ENCODE data around the gene TPX2.

Gene TPX2

DNA sequence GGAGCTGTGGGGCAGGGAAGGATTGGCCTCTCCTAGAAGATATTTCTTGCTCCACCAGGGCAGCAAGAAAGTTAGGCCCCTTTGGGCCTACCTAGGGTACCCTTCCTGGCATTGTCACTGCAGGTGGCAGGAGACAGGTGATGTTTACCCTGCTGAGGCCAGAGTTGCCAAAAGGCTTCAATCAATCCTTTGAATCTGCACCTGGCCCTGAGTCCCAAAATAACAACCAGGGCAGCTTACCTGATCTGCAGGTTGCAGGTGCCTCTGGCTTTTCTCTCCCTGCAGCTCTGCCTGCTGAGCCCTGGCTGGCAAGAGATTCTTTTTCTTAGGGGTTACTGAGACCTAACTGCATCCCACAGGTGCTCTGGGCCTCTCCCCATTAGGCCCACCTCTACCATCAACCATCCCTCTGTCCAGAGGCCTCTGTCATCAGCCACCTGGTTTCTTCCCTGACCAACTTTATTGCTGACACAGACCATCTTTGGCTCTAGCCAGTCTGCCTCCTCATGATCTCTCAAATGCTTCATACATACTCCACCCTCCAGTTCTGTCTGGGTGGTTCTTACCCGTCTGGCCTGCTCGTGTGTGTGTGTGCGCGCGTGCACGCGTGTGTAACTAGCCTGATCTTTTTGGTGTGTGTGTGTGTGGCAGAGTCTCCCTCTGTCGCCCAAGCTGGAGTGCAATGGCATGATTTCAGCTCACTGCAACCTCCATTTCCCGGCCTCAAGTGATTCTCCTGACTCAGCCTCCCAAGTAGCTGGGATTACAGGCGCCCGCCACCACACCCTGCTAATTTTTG, 30.2 kb upstream of the TPX2 start:
- H3K4me1 ChIP-seq (ENCODE audit: control insufficient read depth in 1 of 2, insufficient read depth in 2 of 2, low read length in 2 of 2): peaks cover 46 to 47% of the 10 kb centered on the region in 2 donors
- H3K4me3 ChIP-seq (ENCODE audit: low read depth in 1 of 2, low read length in 2 of 2): no peak overlapping the region
- H3K27ac ChIP-seq (ENCODE audit: low read length): peak overlapping the region; percentile 21
- H3K27me3 ChIP-seq (ENCODE audit: low read depth, low read length): no peaks in the 10 kb centered on the region
- H3K9me3 ChIP-seq (ENCODE audit: control insufficient read depth in 1 of 2, low read length in 2 of 2): no peaks in the 10 kb centered on the region
- H3K36me3 ChIP-seq (ENCODE audit: control insufficient read depth in 1 of 2, insufficient read depth in 2 of 2, low read length in 2 of 2): peaks cover 19 to 22% of the 10 kb centered on the region in 2 donors

DNA sequence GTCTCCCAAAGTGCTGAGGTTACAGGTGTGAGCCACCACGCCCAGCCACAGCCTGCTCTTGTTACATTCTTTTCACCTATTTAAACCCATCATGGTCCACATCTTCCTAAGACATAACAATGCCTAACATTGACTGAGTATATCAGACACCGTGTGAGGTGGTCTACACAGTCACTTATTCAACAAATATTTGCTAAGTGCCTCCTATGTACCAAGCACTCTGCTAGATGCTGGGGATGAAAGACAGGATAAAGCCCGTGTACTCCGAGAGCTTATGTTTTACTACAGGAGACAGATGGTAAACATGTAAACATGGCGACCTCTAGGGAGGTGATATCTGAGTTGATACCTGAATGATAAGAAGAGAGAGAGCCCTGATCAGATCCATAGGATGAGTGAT, 29.2 kb upstream of the TPX2 start:
- Histone ChIP-seq H3K36me3 (ENCODE audit: control insufficient read depth in 1 of 2, insufficient read depth in 2 of 2, low read length in 2 of 2) (peaks cover 19 to 30% of the 10 kb centered on the region in 2 donors), H3K27ac (ENCODE audit: low read length) (no peak overlapping the region), H3K9me3 (ENCODE audit: control insufficient read depth in 1 of 2, low read length in 2 of 2) (no peaks in the 10 kb centered on the region), H3K27me3 (ENCODE audit: low read depth, low read length) (no peaks in the 10 kb centered on the region), H3K4me3 (ENCODE audit: low read depth in 1 of 2, low read length in 2 of 2) (no peak overlapping the region), H3K4me1 (ENCODE audit: control insufficient read depth in 1 of 2, insufficient read depth in 2 of 2, low read length in 2 of 2) (peaks cover 47 to 54% of the 10 kb centered on the region in 2 donors)

DNA sequence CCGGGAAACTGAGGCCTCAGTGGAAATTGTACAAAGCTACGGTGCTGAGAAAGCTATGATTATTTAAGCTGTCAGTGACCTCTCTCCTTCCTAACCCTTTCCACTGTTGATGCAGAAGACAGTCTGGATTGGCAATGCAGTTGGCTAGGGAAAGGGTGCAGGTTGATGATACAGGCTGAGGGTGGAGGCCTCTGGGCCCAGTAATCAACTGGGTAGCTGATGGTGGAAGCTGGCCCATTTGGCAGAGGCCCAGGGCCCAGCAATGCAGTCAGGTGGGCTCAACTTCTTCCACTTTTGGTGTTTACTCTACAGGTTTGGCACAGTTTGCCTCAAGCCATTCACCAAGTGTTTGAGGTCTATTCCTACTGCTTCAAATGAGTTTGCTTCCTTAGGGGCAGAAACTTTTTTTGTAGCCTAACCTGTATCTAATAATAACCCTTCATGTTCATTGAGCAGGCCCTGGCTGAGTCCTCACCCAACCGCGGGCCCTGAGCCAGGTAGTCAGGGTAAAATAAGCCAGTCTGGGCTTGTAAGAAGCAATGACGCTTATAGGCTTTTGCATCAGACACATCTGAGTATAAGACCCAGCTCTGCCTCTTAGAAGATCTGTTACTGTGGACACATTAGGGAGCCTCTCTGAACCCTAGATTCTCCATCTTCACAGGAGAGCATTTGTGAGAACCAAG, 28.5 kb upstream of the TPX2 start:
- H3K4me1 ChIP-seq (ENCODE audit: control insufficient read depth in 1 of 2, insufficient read depth in 2 of 2, low read length in 2 of 2): peaks cover 47 to 54% of the 10 kb centered on the region in 2 donors
- no peak overlapping the region for H3K4me3 ChIP-seq (ENCODE audit: low read depth in 1 of 2, low read length in 2 of 2)
- peaks cover 19 to 30% of the 10 kb centered on the region in 2 donors for H3K36me3 ChIP-seq (ENCODE audit: control insufficient read depth in 1 of 2, insufficient read depth in 2 of 2, low read length in 2 of 2)

DNA sequence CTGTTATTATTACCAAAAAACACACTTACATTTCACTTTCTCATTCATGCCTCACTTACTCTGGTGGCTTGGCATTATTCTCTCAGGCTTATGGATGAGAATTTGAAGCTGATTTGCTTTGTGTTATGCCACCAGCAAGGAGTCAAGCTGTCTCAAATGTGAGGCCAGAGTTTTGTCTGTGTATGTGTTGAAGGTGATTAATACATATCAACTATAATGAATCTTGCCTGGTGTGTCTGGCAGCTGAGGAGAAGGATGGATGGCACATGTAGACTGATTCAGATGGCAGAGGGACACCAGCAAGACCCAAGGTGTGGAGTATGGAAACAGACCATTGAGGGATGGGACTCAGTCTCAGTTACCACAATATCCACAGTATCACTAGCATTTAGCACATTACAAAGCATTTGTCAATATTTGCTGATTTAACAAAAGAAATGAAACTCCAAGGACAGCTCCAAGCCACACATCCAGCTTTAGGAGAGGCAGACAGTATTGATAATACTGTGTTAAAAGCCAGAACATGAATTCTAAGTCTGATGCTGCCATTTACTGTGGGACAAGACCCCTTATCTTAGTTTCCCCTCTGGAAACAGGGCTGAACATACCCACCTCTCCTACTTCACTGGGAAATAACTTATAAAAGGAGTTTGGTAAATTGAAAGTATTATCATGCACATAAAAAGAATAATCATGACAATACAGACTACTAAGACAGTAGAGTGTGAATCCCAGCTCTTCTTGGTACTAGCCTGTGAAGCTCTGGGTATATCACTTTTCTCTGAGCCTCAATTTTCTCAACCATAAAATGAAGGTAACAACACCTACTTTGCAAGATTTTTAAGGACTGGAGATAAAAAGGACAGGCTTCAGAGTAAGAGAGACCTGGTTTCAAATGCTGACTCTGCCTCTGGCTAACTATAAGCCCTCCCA, 27.6 kb upstream of the TPX2 start:
- Histone ChIP-seq H3K36me3 (ENCODE audit: control insufficient read depth in 1 of 2, insufficient read depth in 2 of 2, low read length in 2 of 2) (peaks cover 19 to 23% of the 10 kb centered on the region in 2 donors), H3K4me1 (ENCODE audit: control insufficient read depth in 1 of 2, insufficient read depth in 2 of 2, low read length in 2 of 2) (peaks cover 40 to 54% of the 10 kb centered on the region in 2 donors), H3K4me3 (ENCODE audit: low read depth in 1 of 2, low read length in 2 of 2) (peak overlapping the region in 1 of 2 donors; percentile 23), H3K9me3 (ENCODE audit: control insufficient read depth in 1 of 2, low read length in 2 of 2) (no peaks in the 10 kb centered on the region), H3K27me3 (ENCODE audit: low read depth, low read length) (no peaks in the 10 kb centered on the region), H3K27ac (ENCODE audit: low read length) (peak overlapping the region; percentile 95)

More for the DNA sequence above, 28.5 kb upstream of the TPX2 start:
- Histone ChIP-seq H3K27ac (ENCODE audit: low read length) (peak overlapping the region; percentile 35), H3K9me3 (ENCODE audit: control insufficient read depth in 1 of 2, low read length in 2 of 2) (no peaks in the 10 kb centered on the region), H3K27me3 (ENCODE audit: low read depth, low read length) (no peaks in the 10 kb centered on the region)

DNA sequence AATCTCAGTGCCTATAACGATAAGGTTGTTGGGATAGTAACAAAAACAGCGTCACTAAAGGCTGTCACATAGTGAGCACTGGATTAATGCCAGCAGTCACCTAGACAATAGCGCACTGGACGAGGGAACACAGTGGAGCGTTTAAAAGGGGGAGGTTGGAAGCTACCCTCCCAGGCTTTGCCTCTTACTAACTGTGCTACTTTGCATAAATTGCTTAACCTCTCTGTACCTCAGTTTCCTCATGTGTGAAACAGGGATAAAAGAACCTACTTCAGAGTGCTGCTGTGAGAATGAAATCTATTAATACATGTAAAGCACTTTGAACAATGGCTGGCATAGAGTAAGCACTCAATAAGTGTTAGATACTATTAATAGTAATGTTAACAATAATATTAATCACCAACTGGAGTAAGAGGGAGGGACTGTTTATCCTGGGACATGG, 27.0 kb upstream of the TPX2 start:
- Histone ChIP-seq H3K9me3 (ENCODE audit: control insufficient read depth in 1 of 2, low read length in 2 of 2) (no peaks in the 10 kb centered on the region), H3K27ac (ENCODE audit: low read length) (peak overlapping the region; percentile 95), H3K27me3 (ENCODE audit: low read depth, low read length) (no peaks in the 10 kb centered on the region), H3K4me3 (ENCODE audit: low read depth in 1 of 2, low read length in 2 of 2) (peak overlapping the region; percentile 23 to 37), H3K36me3 (ENCODE audit: control insufficient read depth in 1 of 2, insufficient read depth in 2 of 2, low read length in 2 of 2) (peaks cover 12 to 16% of the 10 kb centered on the region in 2 donors), H3K4me1 (ENCODE audit: control insufficient read depth in 1 of 2, insufficient read depth in 2 of 2, low read length in 2 of 2) (peaks cover 33 to 54% of the 10 kb centered on the region in 2 donors)

DNA sequence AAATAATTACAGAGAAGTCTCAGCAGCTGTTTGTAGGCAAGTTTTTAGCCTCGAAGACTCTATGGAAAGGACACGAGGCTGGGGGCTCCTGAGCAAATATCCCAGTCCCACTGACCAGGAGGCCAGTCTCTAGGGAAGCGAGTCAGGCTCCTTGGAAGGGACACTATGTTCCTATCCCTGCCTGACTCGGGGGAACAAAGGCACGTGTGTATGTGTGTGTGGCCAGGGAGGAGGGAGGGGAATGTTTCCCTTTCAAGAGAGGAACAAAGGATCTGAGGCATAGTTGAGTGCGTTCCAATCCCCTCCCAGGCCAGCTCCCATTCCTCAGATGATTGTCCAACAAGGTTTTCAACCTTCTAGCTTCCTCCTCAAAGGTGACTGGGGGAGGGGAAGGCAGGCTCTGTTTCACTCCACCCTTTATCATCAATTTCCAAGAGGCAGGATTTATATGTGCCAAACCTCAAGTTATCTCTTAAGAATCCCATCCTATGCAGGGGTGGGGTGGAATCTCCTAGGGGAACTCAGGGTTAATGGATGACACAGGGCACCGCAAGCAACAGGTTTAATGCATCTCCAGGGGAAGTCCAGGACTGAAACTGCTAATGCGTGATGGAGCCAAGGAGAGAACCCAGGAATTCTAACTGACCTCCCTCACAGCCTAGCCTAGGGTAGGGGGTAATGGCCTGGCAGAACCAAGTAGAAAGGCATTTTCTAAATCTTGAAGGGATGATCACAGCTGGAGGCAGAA, 26.4 kb upstream of the TPX2 start:
- peak overlapping the region in 1 of 2 donors; percentile 37 for H3K4me3 ChIP-seq (ENCODE audit: low read depth in 1 of 2, low read length in 2 of 2)
- no peaks in the 10 kb centered on the region for H3K27me3 ChIP-seq (ENCODE audit: low read depth, low read length)
- peak overlapping the region; percentile 95 for H3K27ac ChIP-seq (ENCODE audit: low read length)
- peaks cover 38 to 60% of the 10 kb centered on the region in 2 donors for H3K4me1 ChIP-seq (ENCODE audit: control insufficient read depth in 1 of 2, insufficient read depth in 2 of 2, low read length in 2 of 2)
- no peaks in the 10 kb centered on the region for H3K9me3 ChIP-seq (ENCODE audit: control insufficient read depth in 1 of 2, low read length in 2 of 2)
- peaks cover 12 to 14% of the 10 kb centered on the region in 2 donors for H3K36me3 ChIP-seq (ENCODE audit: control insufficient read depth in 1 of 2, insufficient read depth in 2 of 2, low read length in 2 of 2)

DNA sequence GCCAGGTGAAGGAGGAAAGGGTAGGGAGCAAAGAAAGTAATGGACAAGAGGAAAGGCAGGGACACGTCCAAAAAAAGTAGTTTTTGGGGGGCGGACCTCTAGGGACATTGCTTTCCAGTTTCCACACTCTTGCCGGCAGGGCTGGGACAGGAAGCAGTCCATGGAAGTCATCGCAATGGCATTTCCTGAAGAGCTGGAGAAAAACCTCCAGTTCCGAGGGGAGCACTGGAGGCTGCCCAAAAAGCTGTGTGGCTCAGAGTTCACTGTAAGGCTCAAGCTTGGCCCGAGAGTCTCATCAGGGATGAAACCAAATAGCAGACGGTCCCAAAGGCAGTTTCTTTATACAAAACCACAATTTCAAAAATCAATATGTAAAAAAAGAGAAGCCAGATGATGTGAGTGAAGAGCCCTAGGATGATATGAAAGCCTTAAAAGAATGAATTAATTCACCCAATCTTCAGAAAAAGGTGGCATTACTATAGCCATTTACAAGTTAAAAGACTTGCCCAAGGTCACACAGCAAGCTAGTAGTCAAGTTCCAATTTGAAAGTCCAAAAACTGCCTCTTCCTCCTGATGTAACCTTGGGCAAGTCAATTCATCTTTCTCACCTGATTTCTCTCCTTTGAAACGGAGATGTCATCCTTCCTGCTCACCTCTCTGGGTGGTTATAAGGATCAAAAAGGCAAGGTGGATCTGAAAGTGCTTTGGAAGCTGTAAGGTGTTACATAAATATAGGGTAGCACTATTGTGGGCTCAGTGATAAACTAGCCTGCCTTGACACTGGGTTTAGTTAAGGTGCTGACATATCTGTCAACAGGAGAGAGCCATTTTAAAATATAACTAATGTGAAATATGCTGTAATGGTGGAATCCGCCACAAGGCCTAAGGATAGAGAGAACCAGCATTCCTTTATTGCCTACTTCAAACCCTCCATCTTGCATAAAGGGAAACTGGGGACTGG, 25.5 kb upstream of the TPX2 start:
- Histone ChIP-seq H3K4me1 (ENCODE audit: control insufficient read depth in 1 of 2, insufficient read depth in 2 of 2, low read length in 2 of 2) (peaks cover 36 to 57% of the 10 kb centered on the region in 2 donors), H3K36me3 (ENCODE audit: control insufficient read depth in 1 of 2, insufficient read depth in 2 of 2, low read length in 2 of 2) (peaks cover 14 to 16% of the 10 kb centered on the region in 2 donors), H3K9me3 (ENCODE audit: control insufficient read depth in 1 of 2, low read length in 2 of 2) (no peaks in the 10 kb centered on the region), H3K4me3 (ENCODE audit: low read depth in 1 of 2, low read length in 2 of 2) (peak overlapping the region in 1 of 2 donors; percentile 37), H3K27me3 (ENCODE audit: low read depth, low read length) (no peaks in the 10 kb centered on the region), H3K27ac (ENCODE audit: low read length) (peak overlapping the region; percentile 95)

DNA sequence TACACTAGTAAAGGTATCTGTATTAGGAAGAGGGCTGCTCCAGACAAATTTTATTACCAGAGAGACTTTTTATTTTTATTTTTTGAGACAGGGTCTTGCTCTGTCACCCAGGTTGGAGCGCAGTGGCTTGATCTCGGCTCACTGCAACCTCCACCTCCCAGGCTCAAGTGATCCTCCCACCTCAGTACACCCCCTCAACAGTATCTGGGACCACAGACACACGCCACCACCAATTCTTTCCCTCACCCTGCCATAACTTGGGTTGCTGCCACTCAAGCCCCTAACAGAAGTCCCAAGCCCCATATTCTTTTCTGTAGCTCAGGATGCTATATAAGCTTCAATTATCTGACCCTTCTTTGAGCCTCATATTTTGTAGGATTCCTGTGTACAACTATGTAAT, 23.3 kb upstream of the TPX2 start:
- peak overlapping the region; percentile 39 for H3K27ac ChIP-seq (ENCODE audit: low read length)
- H3K9me3 ChIP-seq (ENCODE audit: control insufficient read depth in 1 of 2, low read length in 2 of 2): no peaks in the 10 kb centered on the region
- peaks cover 57 to 69% of the 10 kb centered on the region in 2 donors for H3K4me1 ChIP-seq (ENCODE audit: control insufficient read depth in 1 of 2, insufficient read depth in 2 of 2, low read length in 2 of 2)
- peaks cover 14 to 28% of the 10 kb centered on the region in 2 donors for H3K36me3 ChIP-seq (ENCODE audit: control insufficient read depth in 1 of 2, insufficient read depth in 2 of 2, low read length in 2 of 2)
- H3K27me3 ChIP-seq (ENCODE audit: low read depth, low read length): no peaks in the 10 kb centered on the region
- H3K4me3 ChIP-seq (ENCODE audit: low read depth in 1 of 2, low read length in 2 of 2): no peak overlapping the region

DNA sequence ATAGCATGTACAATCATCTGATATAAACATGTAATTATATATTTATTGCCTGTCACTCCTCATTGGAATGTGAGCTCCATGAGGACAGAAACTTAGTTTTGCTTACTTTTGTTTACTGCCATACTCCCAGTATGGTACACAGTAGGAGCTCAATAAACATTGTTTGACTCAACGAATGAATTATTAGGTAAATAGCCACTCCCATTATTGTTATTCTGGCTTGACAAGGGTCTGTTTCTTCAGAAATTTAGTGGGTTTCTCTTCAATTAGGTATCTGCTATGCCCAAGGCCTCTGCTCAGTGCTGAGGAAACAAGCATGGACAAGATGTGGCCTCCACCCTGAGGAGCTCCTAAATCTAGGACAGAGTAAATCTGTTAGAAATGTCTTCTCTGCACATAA, 22.7 kb upstream of the TPX2 start:
- Histone ChIP-seq H3K9me3 (ENCODE audit: control insufficient read depth in 1 of 2, low read length in 2 of 2) (no peaks in the 10 kb centered on the region), H3K4me1 (ENCODE audit: control insufficient read depth in 1 of 2, insufficient read depth in 2 of 2, low read length in 2 of 2) (peaks cover 60 to 67% of the 10 kb centered on the region in 2 donors), H3K27ac (ENCODE audit: low read length) (peak overlapping the region; percentile 39), H3K4me3 (ENCODE audit: low read depth in 1 of 2, low read length in 2 of 2) (no peak overlapping the region), H3K36me3 (ENCODE audit: control insufficient read depth in 1 of 2, insufficient read depth in 2 of 2, low read length in 2 of 2) (peaks cover 14 to 28% of the 10 kb centered on the region in 2 donors), H3K27me3 (ENCODE audit: low read depth, low read length) (no peaks in the 10 kb centered on the region)

Measured in muscle layer of duodenum (tissue), 2 donors.